Neural cell (in vitro differentiated cells): Measurements from ENCODE around the gene RERE. TPM values are rescaled to one million over a fixed set of nuclear protein-coding genes. Genes with fewer than 3 reads are reported as not detected.

Source experiments
- H2AFZ ChIP-seq: fragments of 200-600, 300-800 bp; sonication (generic), shearing (Covaris generic); 2 replicates; pipeline ENCODE4 v1.6.0; 2014; ENCODE audit warnings: low read depth, mild to moderate bottlenecking, antibody characterized with exemption, low read length, moderate library complexity
- H3F3A ChIP-seq: fragments of 200-600 bp; shearing (Covaris generic); 2 replicates; pipeline ENCODE4 v1.6.1; 2016; ENCODE audit warnings: mild to moderate bottlenecking, moderate library complexity, mixed read lengths, antibody characterized with exemption, low read length; ENCODE audit not compliant: insufficient read depth, poor library complexity, severe bottlenecking
- H3K27ac ChIP-seq: fragments of 200-600, 300-800 bp; sonication (generic), shearing (Covaris generic); 2 replicates; pipeline ENCODE4 v1.5.1; 2014; ENCODE audit warnings: mild to moderate bottlenecking, low read length, moderate library complexity
- H3K27me3 ChIP-seq: fragments of 300-800, 200-600 bp; sonication (generic), shearing (Covaris generic); 2 replicates; pipeline ENCODE4 v1.6.0; 2014; ENCODE audit warnings: mild to moderate bottlenecking, low read depth, low read length, moderate library complexity; ENCODE audit not compliant: insufficient read depth
- H3K36me3 ChIP-seq: fragments of 300-800, 200-600 bp; sonication (generic), shearing (Covaris generic); 2 replicates; pipeline ENCODE4 v1.5.1; 2014; ENCODE audit warnings: mild to moderate bottlenecking, antibody characterized with exemption, low read length, moderate library complexity; ENCODE audit not compliant: insufficient read depth
- H3K4me2 ChIP-seq: fragments of 300-800, 200-600 bp; sonication (generic), shearing (Covaris generic); 2 replicates; pipeline ENCODE4 v1.6.0; 2014; ENCODE audit warnings: mild to moderate bottlenecking, low read length
- H3K4me3 ChIP-seq: fragments of 300-800, 200-600 bp; sonication (generic), shearing (Covaris generic); 2 replicates; pipeline ENCODE4 v1.5.1; 2014; ENCODE audit warnings: mild to moderate bottlenecking, low read length, moderate library complexity
- H3K79me2 ChIP-seq: fragments of 200-600 bp; shearing (Covaris generic); replicated peaks from 2 replicates; pipeline ENCODE4 v1.6.0; 2014; ENCODE audit warnings: mild to moderate bottlenecking, low read length, moderate library complexity; ENCODE audit not compliant: insufficient read depth
- H3K9ac ChIP-seq: fragments of 300-800, 200-600 bp; sonication (generic), shearing (Covaris generic); 2 replicates; pipeline ENCODE4 v1.6.1; 2016; ENCODE audit warnings: mild to moderate bottlenecking, low read length, mixed read lengths
- H3K9me2 ChIP-seq: fragments of 200-600 bp; shearing (Covaris generic); 2 replicates; pipeline ENCODE4 v1.6.1; 2016; ENCODE audit warnings: mild to moderate bottlenecking, low read length, mixed read lengths; ENCODE audit not compliant: insufficient read depth
- H3K9me3 ChIP-seq: fragments of 200-600, 300-800 bp; sonication (generic), shearing (Covaris generic); 2 replicates; pipeline ENCODE4 v1.6.1; 2016; ENCODE audit warnings: mild to moderate bottlenecking, mixed run types, low read length, moderate library complexity, mixed read lengths
- H4K20me1 ChIP-seq: fragments of 200-600 bp; shearing (Covaris generic); 2 replicates; pipeline ENCODE4 v1.6.1; 2016; ENCODE audit warnings: mild to moderate bottlenecking, mixed run types; ENCODE audit not compliant: insufficient read depth
- CTCF ChIP-seq: fragments of 450-650 bp; IDR thresholded peaks from 2 replicates; pipeline ENCODE4 v1.5.1; 2014; ENCODE audit warnings: antibody characterized with exemption, mild to moderate bottlenecking, moderate library complexity; ENCODE audit not compliant: poor library complexity, severe bottlenecking
- EP300 ChIP-seq: fragments of 450-650 bp; conservative IDR thresholded peaks from 2 replicates; pipeline ENCODE4 v1.6.1; 2014; ENCODE audit warnings: antibody characterized with exemption, mild to moderate bottlenecking, moderate library complexity; ENCODE audit not compliant: poor library complexity, severe bottlenecking
- EZH2 ChIP-seq: fragments of 200-600, 300-800 bp; shearing (Covaris generic), sonication (generic); IDR thresholded peaks from 2 replicates; pipeline ENCODE4 v1.6.1; 2014; ENCODE audit warnings: antibody characterized with exemption, low read length, borderline replicate concordance, mild to moderate bottlenecking; ENCODE audit not compliant: insufficient read depth, poor library complexity, severe bottlenecking
- MXI1 ChIP-seq: fragments of 450-650 bp; conservative IDR thresholded peaks from 2 replicates; pipeline ENCODE4 v1.6.1; 2014; ENCODE audit warnings: antibody characterized with exemption, mild to moderate bottlenecking; ENCODE audit not compliant: poor library complexity, severe bottlenecking
- POLR2AphosphoS5 ChIP-seq: IDR thresholded peaks from 2 replicates; pipeline ENCODE4 v1.6.1; 2012
- RAD21 ChIP-seq: fragments of 450-650 bp; conservative IDR thresholded peaks from 2 replicates; pipeline ENCODE4 v1.6.1; 2014; ENCODE audit warnings: antibody characterized with exemption, mild to moderate bottlenecking, moderate library complexity
- REST ChIP-seq: IDR thresholded peaks from 2 replicates; pipeline ENCODE4 v1.6.1; 2012; ENCODE audit warnings: borderline replicate concordance
- SMC3 ChIP-seq: fragments of 450-650 bp; conservative IDR thresholded peaks from 2 replicates; pipeline ENCODE4 v1.6.1; 2014; ENCODE audit warnings: antibody characterized with exemption, mild to moderate bottlenecking, moderate library complexity; ENCODE audit not compliant: poor library complexity
- TAF1 ChIP-seq: IDR thresholded peaks from 2 replicates; pipeline ENCODE4 v1.6.1; 2012; ENCODE audit warnings: low read depth
- polyA plus RNA-seq: library from polyadenylated mRNA; depleted of rRNA; stranded (reverse); fragments of >200 nt; gene quantifications from 2 replicates; pipeline ENCODE4 v1.2.3, GENCODE V29; 2014

RERE gene
- polyA plus RNA-seq, 1 donor from 2014 or later: 21.0 TPM

- Histone ChIP-seq H3K9me3 (no peaks in the 10 kb centered on the region), H3K27me3 (no peaks in the 10 kb centered on the region), H3K79me2 (no peaks in the 10 kb centered on the region), H3F3A (no peaks in the 10 kb centered on the region), H4K20me1 (peaks cover 10% of the 10 kb centered on the region), H3K9me2 (no peaks in the 10 kb centered on the region), H3K36me3 (no peaks in the 10 kb centered on the region), H2AFZ (no peak overlapping the region), H3K4me3 (no peak overlapping the region), H3K4me2 (no peak overlapping the region), H3K27ac (no peak overlapping the region), H3K9ac (no peak overlapping the region)
- TF ChIP-seq REST: no peak
- no peak for TF ChIP-seq RAD21
- no peak for TF ChIP-seq EZH2
- no peak for TF ChIP-seq POLR2AphosphoS5
- no peak for TF ChIP-seq SMC3
- TF ChIP-seq MXI1: no peak
- no peak for TF ChIP-seq CTCF
- no peak for TF ChIP-seq EP300
- no peak for TF ChIP-seq TAF1
Measured at GRCh38 chr1:8427986-8428385, 389.5 kb downstream of the RERE start.

GRCh38 chr1:8427493-8427892, 389.9 kb downstream of the RERE start:
- H3K36me3 ChIP-seq: no peaks in the 10 kb centered on the region
- H2AFZ ChIP-seq: no peak overlapping the region
- no peaks in the 10 kb centered on the region for H3K9me3 ChIP-seq
- no peak overlapping the region for H3K4me2 ChIP-seq
- TF ChIP-seq TAF1: no peak
- TF ChIP-seq CTCF: no peak
- no peak for TF ChIP-seq EP300
- TF ChIP-seq RAD21: no peak
- TF ChIP-seq MXI1: no peak
- no peak for TF ChIP-seq POLR2AphosphoS5
- no peak for TF ChIP-seq EZH2
- no peak for TF ChIP-seq SMC3
- no peak for TF ChIP-seq REST
- no peaks in the 10 kb centered on the region for H3K9me2 ChIP-seq
- H3K27ac ChIP-seq: no peak overlapping the region
- no peaks in the 10 kb centered on the region for H3F3A ChIP-seq
- no peaks in the 10 kb centered on the region for H3K79me2 ChIP-seq
- H3K9ac ChIP-seq: no peak overlapping the region
- peaks cover 15% of the 10 kb centered on the region for H4K20me1 ChIP-seq
- H3K27me3 ChIP-seq: no peaks in the 10 kb centered on the region
- H3K4me3 ChIP-seq: no peak overlapping the region
